ENCODE results near the gene SLC16A10. TPM values are rescaled to one million over a fixed set of nuclear protein-coding genes. Genes with fewer than 3 reads are reported as not detected.

Gene SLC16A10
- total RNA-seq, 1 donor from 2014 or later: 5.6 TPM

DNA sequence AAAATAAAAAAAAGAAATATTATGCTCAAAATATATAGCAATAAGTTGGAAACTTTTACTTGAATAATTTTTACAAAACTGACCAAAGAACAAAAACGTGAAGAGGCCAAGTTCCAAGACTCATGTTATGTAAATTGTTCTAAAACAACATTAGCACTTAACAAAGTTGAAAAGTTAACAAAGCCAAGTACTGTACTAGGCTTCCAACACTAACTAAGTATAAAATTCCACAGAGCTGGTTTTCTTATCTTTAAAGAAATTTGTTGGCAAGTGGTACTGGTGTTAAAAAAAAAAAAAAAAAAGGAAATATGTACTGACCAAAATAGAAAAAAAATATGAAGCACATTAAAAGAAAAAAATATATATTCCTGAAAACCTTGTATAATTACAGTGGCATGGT lies 127.8 kb downstream of the SLC16A10 start:
- no peaks in the 10 kb centered on the region for H3K9me3 Mint-ChIP-seq
- no peaks in the 10 kb centered on the region for H3K4me1 Mint-ChIP-seq
- no peak for TF ChIP-seq CTCF (conservative IDR thresholded peaks at IDR 0.05)
- no peaks in the 10 kb centered on the region for H3K27me3 Mint-ChIP-seq (ENCODE audit: low read depth)
- no peaks in the 10 kb centered on the region for H3K36me3 Mint-ChIP-seq (ENCODE audit: low read depth)
- DNase-seq (ENCODE audit: low read depth, low spot score): no peak
- H3K27ac Mint-ChIP-seq (ENCODE audit: unreplicated experiment): no peak overlapping the region
- no peak overlapping the region for H3K4me3 Mint-ChIP-seq

DNA sequence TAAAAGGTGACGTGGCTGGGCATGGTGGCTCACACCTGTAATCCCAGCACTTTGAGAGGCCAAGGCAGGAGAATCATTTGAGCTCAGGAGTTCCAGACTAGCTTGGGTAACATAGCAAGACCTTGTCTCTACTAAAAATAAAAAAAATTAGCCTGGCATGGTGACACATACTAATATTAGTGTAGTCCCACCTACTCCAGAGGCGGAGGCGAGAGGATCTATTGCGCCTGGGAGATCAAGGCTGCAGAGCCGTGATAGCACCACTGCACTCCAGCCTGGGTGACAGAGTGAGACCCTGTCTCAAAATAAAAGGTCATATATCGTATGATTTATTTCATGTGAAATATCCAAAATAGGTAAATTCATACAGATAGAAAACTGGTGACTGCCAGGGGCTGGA lies 132.5 kb downstream of the SLC16A10 start:
- Mint-ChIP-seq H3K27ac (ENCODE audit: unreplicated experiment) (no peak overlapping the region), H3K9me3 (no peaks in the 10 kb centered on the region), H3K4me1 (no peaks in the 10 kb centered on the region), H3K36me3 (ENCODE audit: low read depth) (no peaks in the 10 kb centered on the region), H3K4me3 (no peak overlapping the region), H3K27me3 (ENCODE audit: low read depth) (no peaks in the 10 kb centered on the region)
- no peak for TF ChIP-seq CTCF (conservative IDR thresholded peaks at IDR 0.05)
- no peak for DNase-seq (ENCODE audit: low read depth, low spot score)

GRCh38 chr6:111220383-111221031 lies 133.2 kb downstream of the SLC16A10 start:
- no peaks in the 10 kb centered on the region for H3K4me1 Mint-ChIP-seq

DNA sequence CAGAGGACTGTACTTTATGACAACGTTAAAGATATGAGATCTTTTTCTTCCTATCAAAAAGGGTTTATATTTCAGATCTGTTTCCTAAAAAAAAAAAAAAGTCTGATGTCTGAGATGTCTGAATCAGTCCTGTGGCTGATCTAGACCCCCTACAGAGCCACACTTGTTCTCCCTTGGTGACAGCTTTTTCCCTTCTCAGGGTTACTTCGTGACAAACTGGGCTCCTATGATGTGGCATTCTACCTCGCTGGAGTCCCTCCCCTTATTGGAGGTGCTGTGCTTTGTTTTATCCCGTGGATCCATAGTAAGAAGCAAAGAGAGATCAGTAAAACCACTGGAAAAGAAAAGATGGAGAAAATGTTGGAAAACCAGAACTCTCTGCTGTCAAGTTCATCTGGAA lies 134.5 kb downstream of the SLC16A10 start:
- Mint-ChIP-seq H3K27me3 (ENCODE audit: low read depth) (no peaks in the 10 kb centered on the region), H3K27ac (ENCODE audit: unreplicated experiment) (peak overlapping the region; percentile 9), H3K4me3 (no peak overlapping the region), H3K36me3 (ENCODE audit: low read depth) (no peaks in the 10 kb centered on the region), H3K4me1 (no peaks in the 10 kb centered on the region), H3K9me3 (no peaks in the 10 kb centered on the region)
- DNase-seq (ENCODE audit: low read depth, low spot score): no peak
- TF ChIP-seq CTCF (conservative IDR thresholded peaks at IDR 0.05): no peak

More at GRCh38 chr6:111220383-111221031, 133.2 kb downstream of the SLC16A10 start:
- no peaks in the 10 kb centered on the region for H3K9me3 Mint-ChIP-seq
- H3K4me3 Mint-ChIP-seq: no peak overlapping the region
- H3K27me3 Mint-ChIP-seq (ENCODE audit: low read depth): no peaks in the 10 kb centered on the region
- H3K36me3 Mint-ChIP-seq (ENCODE audit: low read depth): no peaks in the 10 kb centered on the region
- no peak for DNase-seq (ENCODE audit: low read depth, low spot score)
- no peak overlapping the region for H3K27ac Mint-ChIP-seq (ENCODE audit: unreplicated experiment)
- no peak for TF ChIP-seq CTCF (conservative IDR thresholded peaks at IDR 0.05)

- H3K27me3 Mint-ChIP-seq (ENCODE audit: low read depth): no peaks in the 10 kb centered on the region
- TF ChIP-seq CTCF (conservative IDR thresholded peaks at IDR 0.05): no peak
- no peaks in the 10 kb centered on the region for H3K4me1 Mint-ChIP-seq
- H3K9me3 Mint-ChIP-seq: no peaks in the 10 kb centered on the region
- no peak for DNase-seq (ENCODE audit: low read depth, low spot score)
- no peak overlapping the region for H3K27ac Mint-ChIP-seq (ENCODE audit: unreplicated experiment)
- H3K4me3 Mint-ChIP-seq: no peak overlapping the region
- no peaks in the 10 kb centered on the region for H3K36me3 Mint-ChIP-seq (ENCODE audit: low read depth)
Measured at GRCh38 chr6:111222341-111222740, 135.0 kb downstream of the SLC16A10 start.

Data from neural crest cell (in vitro differentiated cells).